ENCODE data around the gene C3orf70.
A peak's percentile ranks its signal among the peaks of the same experiment; 100 is the strongest.

Gene C3orf70

DNA sequence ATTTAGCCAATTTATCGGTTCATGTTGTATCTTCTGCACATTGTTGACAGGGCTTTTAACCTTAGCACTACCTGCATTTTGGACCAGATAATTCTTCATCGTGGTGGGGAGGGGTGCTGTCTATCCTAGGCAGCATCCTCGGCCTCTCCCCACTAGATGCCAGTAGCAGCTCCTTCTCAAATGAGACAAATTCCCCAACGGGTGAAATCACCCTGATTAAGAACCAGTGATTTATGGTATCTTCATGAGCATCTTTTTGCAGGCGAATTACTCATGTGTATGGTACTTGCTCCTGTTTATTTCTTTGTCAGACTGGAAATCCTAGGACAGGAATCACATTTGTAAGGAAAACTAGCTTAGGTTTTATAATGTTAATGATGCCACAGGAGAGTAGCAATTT is 68.0 kb downstream of the C3orf70 start:
- no peak for DNase-seq

DNA sequence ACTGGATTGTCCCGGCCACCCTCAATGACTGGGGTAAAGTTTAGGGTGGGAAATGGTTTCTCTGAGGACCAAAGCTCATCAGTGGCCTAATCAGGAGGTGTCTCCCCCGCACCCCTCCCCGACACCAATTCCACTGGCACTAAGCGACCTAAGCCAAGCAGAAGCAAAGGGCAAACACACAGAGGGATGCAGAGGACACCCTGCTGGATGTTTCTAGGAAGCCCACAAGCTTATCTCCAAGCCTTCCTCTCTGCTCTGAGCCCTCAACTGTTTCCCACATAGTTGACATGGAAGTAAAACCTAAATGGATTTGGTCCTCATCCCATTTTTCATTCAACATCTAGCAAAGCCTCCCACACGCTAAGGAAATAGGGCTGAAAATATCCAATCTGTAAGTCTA is 68.5 kb downstream of the C3orf70 start:
- DNase-seq, result no peak

DNA sequence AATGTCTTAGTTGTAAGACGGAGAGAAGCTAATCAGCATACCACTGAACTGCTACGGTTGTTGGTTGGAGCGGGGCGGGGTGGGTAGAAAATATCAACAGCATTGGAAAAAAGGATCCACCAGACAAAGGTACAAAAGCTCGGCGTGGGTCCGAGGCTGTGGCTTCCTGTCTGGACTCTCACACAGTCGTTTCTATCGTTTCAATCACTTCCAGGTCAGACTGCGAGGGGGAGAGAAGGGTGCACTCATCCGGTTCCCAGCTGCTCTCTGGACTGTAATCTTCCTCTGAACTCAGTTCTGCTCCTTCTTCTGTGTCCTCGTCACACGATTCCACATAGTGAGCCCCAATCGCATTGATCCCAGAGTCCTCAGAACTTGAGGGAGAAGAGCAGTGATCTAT is 70.0 kb downstream of the C3orf70 start:
- DNase-seq, result no peak

DNA sequence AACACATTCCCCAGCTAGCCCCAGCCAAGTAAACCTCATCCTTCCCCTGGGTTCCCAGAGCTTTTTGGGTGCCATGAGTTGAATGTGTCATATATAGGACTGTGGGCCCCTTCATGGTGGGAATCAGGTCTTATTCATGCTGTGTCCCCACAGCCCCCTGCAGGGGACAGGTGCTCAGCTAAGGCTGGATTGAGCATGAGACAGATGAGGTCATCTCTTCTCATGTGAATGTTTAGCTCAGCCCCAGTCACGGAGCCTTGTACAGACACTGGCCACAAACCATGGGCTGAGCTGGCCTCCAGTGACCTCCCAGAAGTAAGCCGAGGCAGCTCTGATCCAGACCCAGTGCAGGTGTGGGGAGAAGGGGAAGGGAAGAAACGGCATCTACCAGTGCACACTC is 70.7 kb downstream of the C3orf70 start:
- no peak for DNase-seq

DNA sequence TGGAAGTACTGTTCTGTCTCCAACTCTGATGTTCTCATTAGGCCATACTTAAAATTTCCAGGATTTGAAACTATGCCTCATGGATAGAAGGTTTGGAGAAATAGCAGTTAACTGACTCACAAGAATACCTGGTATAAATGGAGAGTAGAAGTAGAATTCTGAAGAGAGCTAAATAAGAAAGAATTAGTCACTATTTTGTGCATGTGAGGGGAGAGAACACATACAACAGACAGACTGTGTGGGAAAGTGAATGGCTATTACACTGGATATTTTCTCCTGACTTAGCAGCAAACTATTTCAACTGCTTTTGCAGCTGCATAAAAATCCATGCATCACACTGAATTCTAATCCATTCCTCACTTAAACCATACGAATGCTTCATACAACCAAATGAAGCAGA is 71.3 kb downstream of the C3orf70 start:
- DNase-seq, result no peak

DNA sequence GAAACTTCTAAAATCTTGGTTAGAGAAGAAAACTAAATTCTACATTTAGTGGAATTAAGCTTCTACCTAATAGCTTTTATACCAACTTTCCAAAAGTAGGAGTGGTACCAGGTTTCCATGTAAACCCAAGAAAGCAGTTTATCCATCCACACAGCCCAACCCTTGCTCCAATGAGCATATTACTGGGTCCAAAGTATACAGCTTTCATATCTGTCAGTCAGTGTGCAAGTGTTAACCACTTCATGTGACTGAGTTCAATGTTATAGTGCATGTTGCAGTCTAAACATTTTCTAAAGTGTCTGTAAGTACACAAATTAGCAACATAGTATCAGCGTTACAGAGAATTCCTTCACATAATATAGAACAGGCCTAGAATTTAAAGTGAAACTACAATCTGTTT is 73.2 kb downstream of the C3orf70 start:
- no peak for DNase-seq

DNA sequence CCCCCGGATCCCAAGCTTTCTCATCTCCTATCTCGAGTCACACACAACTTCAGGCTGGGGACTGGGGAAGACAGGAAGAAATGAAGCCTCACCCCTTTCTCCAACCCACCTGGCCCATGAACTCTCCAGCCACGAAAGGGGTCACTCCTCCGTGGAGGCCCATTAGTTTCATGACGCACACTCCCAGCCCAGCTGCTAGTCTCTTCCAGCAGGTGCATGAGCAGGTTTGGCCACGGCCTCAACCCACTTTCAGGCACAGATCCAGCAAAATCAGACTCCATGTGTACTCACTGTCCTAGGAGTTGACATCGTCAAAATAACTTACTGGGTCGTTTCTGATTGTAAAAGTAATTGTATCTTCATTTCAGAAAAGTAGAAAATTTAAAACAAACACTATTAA is 76.6 kb downstream of the C3orf70 start:
- DNase-seq, result no peak

DNA sequence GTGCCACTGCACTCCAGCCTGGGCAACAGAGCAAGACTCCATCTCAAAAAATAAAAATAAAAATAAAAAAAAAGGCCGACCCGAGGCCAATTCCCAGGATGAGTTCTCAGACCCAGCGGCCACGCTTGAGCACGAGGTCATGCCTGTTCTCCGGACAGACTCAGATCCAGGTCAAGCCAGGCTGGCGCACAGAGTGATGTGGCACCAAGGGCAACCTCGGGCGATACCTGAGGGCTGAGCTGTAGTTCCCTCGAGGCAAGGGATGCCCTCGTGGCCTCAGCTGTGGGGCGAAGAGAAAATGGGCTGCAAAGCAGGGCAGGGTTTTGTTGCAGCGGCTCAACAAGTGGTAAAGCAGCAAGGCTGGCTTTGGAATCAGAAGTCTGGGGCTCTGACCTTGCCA is 77.3 kb downstream of the C3orf70 start:
- DNase-seq, result no peak

DNA sequence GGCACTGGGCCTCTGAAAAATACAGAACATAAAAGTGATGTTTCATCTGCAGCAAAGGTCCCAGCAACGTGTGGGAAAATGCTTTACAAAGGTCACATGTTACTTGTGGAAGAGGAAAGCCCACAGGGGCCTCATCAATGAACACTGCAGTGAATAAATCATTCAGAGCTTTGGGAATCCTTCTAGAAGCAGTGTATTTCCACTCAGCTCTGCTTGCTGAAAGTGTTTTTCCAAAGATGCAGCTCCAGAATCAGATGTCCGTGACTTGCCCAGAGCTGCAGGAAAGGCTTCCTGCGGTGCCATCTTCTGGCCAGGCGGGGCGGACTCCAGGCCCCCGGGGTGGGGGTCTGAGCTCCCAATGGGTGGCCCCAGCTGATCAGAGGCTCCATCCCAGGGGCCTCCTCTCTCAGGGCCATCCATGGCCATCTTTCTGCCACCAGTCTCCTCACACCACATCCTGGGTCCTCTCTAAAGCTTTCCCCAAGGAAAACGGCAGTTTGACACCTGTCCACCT is 81.5 kb downstream of the C3orf70 start:
- DNase-seq, result no peak

DNA sequence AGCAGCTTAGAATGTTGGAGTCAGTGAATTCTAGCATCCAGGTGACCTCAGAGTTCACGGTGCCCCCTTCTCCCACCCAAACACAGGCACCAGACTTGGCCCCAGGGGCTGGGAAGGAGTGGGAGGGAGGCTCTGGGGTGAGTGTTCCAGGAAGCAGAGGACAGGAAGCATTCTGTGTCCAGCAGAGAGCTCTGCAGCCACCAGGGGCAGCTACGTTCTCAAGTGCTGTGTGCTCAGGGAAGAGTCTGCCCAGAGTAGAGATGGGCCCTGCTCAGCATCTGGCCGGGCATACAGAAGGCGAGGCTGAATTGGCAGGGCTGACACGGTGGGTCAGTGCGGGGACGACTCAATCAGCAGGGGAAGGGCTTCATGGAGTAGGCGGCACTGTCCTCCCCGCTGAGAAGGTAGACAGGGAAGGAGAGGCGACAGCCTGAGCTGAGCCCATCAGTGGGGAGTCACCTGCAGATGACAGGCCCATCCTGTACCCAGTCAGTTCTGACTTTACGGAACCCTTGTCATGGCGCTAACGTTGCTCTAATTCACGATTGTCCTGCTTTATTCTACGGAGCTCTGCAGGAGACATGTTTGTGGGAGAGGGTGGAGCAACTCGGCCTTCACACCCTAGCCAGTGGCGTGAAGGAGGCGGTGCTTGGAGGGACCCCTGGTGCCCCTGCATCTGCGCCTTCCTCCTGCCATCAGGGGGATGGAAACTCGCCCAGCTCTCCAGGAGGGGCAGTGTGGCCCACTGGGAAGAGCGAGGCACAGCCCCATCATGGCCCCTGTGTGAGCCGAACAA is 82.2 kb downstream of the C3orf70 start:
- DNase-seq, result peak; percentile 21 to 47 (median 36)

DNA sequence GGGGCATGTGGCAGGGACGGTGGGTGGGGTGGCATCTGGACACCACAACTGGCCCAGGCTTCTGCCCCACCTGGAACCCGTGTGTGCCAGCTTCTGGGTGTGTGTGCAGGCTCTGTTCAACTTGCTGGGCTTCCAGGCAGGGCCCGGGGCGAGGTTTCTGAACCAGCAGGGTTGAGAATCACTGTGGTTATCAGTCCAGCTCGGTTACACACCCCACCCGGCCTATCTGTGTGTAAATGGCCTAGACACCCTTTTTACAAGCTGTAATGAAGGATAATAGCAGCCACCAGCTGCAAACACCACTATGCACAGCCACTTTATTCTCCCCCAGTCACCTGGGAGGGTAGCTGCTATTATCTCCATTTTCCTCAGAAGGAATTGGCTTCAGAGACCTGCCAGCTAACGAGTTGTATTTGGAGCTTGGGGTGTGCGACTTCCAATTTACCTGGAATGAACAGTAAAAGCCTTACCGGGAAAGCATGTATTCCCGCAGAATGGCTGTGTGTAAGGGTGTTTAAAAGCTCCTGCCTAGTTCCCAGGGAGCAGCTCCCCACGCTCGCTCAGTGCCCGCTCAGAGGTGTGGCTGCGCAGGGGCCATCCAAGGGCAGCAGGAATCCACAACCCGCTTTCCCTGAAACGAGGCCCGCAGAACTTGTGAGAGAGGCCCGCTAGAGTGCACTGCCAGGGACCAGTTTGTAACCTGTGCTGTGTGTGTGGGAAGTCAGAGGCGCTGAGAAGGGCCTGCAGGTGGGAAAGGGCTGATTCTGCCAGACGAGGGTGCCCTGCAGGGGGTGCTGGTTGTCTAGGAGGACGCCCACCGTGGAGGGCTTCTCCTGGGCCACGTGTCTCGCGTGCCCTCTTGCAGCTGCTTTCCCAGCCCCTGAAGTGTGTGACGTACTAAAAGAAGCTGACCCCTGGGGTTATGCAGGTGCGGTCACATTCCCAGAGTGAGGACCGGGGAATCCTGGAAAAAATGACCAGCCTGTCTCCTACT is 83.5 kb downstream of the C3orf70 start:
- DNase-seq, result no peak

DNA sequence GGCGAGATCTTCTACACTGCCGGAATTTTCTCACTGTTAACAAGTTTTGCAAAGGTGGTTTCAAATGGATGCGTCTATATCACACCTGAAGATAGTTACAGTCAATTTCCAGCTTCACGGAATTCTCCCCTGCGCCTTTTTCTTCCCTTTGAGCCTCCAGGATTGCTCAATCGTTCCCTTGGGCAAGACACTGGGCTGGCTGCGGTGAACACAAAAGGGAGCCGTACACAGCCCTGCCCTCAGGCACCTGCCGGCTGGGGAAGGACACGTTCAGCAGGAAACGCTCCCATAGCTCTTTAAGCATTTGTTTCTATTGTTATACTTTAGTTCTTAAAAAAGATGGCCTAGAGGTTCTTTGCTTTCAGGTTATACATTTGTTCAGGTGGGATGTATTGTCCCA is 85.7 kb downstream of the C3orf70 start:
- DNase-seq, result no peak

DNA sequence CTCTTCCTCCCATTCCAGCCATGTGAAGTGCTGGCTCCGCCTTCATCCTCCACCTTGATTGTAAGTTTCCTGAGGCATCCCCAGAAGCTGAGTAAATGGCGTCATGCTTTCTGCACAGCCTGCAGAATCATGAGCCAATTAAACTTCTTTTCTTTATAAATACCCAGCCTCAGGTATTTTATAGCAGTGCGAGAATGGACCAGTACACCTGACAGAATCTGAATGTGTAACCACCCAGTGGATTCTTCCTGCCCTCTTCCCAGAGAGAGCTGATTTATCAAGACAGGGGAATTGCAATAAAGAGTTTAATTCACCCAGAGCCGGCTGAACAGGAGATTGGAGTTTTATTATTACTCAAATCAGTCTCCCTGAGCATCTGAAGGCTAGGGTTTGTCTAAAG is 86.6 kb downstream of the C3orf70 start:
- DNase-seq, result no peak

DNA sequence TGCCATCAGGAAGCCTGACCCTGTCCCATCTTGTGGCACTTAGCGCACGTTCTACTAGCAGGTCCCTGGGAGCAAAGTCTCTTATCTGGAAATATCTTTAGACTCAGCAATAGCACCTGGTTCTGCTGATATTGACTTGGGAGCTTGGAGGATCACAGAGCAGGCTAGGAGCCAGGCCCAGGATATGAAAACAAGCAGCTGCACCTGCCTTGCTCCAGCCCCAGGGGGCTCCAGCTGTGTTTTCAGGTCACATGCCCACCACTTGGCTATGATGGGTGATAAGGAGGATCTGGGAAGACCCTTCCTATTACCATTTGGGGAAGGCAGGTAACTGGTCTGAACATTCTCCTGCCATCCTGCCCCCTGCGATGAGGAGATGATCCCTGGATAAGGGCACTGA is 87.8 kb downstream of the C3orf70 start:
- no peak for DNase-seq

DNA sequence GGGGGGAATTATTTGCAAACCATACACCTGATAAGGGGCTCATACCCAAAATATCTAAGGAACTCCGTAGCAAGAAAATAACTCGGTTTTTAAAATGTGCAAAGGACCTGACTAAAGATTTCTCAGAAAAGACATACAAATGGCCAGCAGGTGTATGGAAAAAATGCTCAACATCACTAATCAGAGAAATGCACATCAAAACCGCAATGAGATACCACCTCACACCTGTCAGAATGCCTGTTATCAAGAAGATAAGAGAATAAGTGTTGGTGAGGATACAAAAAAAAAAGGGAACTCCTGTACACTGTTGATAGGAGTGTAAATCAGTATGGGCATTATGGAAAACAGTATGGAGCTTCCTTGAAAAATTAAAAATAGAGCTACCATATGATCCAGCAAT is 89.4 kb downstream of the C3orf70 start:
- DNase-seq, result no peak

DNA sequence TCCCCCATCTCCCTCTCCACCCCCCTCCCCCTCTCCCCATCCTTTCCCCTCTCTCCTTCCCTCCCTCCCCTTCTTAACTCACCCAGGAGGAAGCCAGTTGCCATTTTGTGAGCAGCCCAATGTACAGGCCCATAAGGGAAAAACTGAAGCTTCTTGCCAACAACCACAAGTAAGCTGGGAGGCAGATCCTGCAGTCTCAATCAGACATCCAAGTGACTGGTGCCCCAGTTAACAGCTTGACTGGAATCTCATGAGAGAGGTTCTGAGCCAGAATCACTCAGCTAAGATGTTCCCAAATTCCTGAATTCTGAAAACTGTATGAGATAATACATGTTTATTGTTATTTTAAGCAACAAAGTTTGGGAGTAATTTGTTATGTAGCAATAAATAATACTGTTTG is 90.7 kb downstream of the C3orf70 start:
- DNase-seq, result no peak

DNA sequence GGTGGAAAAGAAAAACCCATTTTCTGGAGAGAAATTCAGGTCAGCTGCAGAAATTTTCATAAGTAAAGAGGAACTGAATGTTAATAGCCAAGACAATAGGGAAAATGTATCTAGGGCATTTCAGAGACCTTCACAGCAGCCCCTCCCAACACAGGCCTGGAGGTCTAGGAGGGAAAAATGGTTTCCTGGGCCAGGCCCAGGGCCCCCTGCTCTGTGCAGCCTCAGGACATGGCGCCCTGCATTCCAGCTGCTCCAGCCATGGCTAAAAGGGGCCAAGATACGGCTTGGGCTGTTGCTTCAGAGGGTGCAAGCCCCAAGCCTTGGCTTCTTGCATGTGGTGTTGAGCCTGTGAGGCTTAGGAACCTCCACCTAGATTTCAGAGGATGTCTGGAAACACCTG is 92.2 kb downstream of the C3orf70 start:
- DNase-seq, result no peak

DNA sequence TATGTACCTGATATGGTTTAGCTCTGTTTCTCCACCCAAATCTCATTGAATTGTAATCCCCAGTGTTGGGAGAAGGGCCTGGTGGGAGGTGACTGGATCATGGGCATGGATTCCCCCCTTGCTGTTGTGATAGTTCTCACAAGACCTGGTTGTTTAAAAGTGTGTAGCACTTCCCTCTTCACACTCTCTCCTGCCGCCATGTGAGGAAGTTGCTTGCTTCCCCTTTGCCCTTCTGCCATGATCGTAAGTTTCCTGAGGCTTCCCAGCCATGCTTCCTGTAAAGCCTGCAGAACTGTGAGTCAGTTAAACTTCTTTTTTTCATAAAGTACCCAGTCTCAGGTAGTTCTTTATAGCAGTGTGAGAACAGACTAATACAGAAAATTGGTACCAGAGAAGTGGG is 93.1 kb downstream of the C3orf70 start:
- peak; percentile 62 to 80 (median 75) for DNase-seq

DNA sequence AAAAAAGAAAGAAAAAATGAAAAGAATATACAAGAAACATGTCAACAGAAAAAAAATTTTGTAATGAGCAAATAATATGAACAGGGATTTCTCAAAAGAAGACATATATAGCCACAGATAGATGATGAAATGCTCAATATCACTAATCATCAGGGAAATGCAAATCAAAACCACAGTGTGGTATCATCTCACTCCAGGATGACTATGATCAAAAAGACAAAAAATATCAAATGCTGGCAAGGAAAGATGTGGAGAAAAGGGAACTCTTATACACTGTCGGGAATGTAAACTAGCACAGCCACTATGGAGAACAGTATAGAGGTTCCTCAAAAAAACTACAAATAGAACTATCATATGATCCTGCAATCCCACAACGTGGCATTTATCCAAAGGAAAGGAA is 94.1 kb downstream of the C3orf70 start:
- peak; percentile 13 to 65 (median 52) for DNase-seq

DNA sequence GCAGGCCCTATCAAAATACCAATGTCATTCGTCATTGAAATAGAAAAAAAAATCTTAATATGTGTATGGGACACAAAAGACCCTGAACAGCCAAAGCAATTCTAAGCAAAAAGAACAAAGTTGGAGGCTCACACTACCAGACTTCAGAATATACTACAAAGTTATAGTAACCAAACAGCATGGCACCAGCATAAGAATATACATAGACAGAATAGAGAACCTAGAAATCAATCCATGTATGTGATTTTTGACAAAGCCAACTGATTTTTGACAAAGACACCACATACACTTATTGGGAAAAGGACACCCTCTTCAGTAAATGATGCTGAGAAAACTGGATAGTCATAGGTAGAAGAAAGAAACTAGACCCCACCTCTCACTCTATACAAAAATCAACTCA is 95.0 kb downstream of the C3orf70 start:
- DNase-seq, result no peak

DNA sequence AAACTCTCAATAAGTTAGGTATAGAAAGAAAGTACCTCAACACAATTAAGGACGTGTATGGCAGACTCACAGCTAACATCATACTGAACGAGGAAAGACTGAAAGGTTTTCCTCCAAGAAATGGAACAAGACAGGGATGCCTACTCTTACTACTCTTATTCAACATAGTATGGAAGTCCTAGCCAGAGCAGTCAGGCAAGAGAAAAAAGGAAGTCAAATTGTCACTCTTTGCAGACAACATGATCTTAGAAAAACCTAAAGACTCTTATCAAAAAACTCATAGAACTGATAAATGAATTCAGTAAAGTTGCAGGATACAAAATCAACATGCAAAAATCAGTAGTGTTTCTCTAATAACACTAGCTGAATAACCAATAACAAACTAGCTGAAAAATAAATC is 96.0 kb downstream of the C3orf70 start:
- peak in 1 of 4 experiments; percentile 31 for DNase-seq

DNA sequence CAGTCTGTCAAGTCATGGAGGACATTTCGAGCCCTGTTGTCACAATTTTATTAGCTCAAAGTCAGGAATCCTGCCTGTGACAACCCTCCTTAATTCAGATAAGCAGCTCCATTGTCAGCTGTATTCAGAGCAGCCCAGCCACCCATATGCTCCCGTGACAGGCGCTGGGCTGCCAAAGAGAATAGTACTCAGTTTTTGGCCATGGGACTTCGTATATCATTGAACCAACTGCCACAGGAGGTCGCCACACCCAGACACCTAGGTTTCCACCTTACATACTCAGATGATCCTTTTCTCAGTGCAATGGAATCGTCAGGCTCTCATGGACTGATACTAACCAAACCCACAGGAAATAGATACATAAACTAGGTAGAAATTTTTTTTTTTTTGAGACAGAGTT is 100.2 kb downstream of the C3orf70 start:
- no peak for DNase-seq

DNA sequence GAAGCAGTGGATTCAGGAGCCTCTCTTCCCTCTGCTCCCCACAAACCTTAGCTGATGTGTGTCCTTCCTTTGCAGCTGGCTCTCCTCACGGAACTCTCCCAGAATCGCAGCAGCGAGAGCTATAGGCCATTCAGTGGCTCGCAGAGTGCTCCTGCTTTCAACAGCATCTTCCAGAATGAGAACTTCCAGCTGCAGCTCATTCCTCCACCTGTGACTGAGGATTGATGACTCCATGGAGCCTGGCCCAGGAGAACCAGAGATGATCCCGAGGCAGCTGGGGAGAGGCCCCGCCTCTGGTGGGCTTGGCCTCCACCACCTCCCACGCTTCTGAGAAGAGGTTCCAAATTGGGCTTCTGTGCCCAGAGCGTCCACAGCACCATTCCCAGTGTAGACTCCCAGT is 101.1 kb downstream of the C3orf70 start:
- DNase-seq, result no peak

DNA sequence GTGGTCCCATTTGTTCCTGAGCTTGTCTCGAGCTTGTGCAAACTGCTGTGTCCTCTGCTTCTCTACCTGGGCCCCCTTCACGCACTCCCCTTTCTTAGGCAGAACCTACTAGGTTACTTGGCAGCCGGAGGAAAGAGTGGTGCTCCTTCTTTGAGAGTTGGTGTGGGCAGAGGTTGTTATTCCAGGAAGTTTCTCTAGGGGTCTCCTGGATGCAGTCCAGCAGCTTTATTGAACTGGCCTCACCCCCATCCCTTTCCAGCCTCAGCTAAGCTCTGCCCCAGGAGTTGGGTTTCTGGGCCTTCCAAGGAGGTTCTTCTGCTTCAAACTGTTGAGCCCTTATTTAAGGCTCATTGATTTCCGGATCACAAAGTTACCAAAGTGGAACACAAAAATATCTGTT is 103.2 kb downstream of the C3orf70 start:
- DNase-seq, result no peak
